ENCODE measurements around the gene TCF7L2. TPM values are rescaled to one million over a fixed set of nuclear protein-coding genes. Genes with fewer than 3 reads are reported as not detected.

TCF7L2 gene
- total RNA-seq, 2 experiments from 2014 or later = 0.60 to 0.81 TPM

DNA sequence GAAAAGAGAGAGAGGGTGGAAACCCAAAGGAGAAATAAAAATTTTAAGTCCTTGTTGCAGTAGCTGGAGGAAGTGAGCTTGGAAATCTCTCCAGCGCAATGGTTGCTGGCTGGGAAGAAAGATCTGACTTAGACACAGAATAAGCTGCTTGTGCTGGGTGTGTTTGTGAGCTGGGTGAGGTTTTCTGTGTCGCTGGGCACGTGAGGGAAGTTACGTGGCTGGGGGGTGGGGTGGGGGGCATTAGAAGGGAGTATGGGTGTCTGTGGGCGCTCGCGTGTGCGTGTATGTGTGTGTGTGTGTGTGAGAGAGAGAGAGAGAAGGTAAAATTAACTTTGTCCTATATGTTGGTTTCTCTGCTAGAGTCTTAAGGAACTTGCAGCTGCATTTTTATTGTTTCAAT, 11.6 kb downstream of the TCF7L2 start:
- Mint-ChIP-seq H3K27ac (no peak overlapping the region), H3K36me3 (ENCODE audit: low read depth) (no peaks in the 10 kb centered on the region), H3K27me3 (peaks cover 63% of the 10 kb centered on the region), H3K4me3 (no peak overlapping the region), H3K4me1 (no peaks in the 10 kb centered on the region), H3K9me3 (no peaks in the 10 kb centered on the region)
- ChIA-PET CTCF (no interaction called here), POLR2A (no interaction called here)
- DNase-seq = no peak

DNA sequence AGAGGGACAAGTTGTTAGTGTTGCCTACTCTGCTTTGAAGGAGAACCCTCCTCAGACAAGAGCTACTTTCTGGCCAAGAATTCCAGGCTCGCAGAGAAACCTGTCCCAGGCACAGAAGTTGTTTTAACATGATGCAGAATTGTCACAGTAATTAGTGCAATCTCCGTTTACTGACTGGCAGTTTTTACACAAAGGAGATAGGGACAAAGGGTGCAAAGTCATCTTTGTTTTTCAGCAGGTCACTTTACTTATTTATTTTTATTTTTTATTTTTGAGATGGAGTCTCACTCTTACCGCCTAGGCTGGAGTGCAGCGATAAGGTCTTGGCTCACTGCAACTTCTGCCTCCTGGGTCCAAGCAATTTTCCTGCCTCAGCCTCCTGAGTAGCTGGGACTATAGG, 12.3 kb downstream of the TCF7L2 start:
- Mint-ChIP-seq H3K4me3 (no peak overlapping the region), H3K27ac (no peak overlapping the region), H3K27me3 (peaks cover 64% of the 10 kb centered on the region), H3K9me3 (no peaks in the 10 kb centered on the region), H3K4me1 (no peaks in the 10 kb centered on the region), H3K36me3 (ENCODE audit: low read depth) (no peaks in the 10 kb centered on the region)
- POLR2A ChIA-PET = no interaction called here
- CTCF ChIA-PET = no interaction called here
- no peak for DNase-seq

GRCh38 chr10:112963835-112964234, 13.8 kb downstream of the TCF7L2 start:
- DNase-seq = no peak
- Mint-ChIP-seq H3K4me3 (no peak overlapping the region), H3K27ac (no peak overlapping the region), H3K27me3 (peaks cover 50% of the 10 kb centered on the region), H3K36me3 (ENCODE audit: low read depth) (no peaks in the 10 kb centered on the region), H3K9me3 (no peaks in the 10 kb centered on the region), H3K4me1 (no peaks in the 10 kb centered on the region)
- CTCF ChIA-PET = interaction anchor here (0.8 kb wide), 1 partner anchor 11 kb away, joined by 3 read pairs; no protein-coding TSS in a partner anchor
- POLR2A ChIA-PET = no interaction called here

- ChIA-PET CTCF (interaction anchor here (0.8 kb wide), 1 partner anchor 11 kb away, joined by 3 read pairs; no protein-coding TSS in a partner anchor), POLR2A (no interaction called here)
- H3K9me3 Mint-ChIP-seq = no peaks in the 10 kb centered on the region
- no peaks in the 10 kb centered on the region for H3K36me3 Mint-ChIP-seq (ENCODE audit: low read depth)
- H3K4me1 Mint-ChIP-seq = no peaks in the 10 kb centered on the region
- H3K27ac Mint-ChIP-seq = no peak overlapping the region
- peaks cover 50% of the 10 kb centered on the region for H3K27me3 Mint-ChIP-seq
- no peak overlapping the region for H3K4me3 Mint-ChIP-seq
- no peak for DNase-seq
Measured at GRCh38 chr10:112964482-112964881, 14.4 kb downstream of the TCF7L2 start.

DNA sequence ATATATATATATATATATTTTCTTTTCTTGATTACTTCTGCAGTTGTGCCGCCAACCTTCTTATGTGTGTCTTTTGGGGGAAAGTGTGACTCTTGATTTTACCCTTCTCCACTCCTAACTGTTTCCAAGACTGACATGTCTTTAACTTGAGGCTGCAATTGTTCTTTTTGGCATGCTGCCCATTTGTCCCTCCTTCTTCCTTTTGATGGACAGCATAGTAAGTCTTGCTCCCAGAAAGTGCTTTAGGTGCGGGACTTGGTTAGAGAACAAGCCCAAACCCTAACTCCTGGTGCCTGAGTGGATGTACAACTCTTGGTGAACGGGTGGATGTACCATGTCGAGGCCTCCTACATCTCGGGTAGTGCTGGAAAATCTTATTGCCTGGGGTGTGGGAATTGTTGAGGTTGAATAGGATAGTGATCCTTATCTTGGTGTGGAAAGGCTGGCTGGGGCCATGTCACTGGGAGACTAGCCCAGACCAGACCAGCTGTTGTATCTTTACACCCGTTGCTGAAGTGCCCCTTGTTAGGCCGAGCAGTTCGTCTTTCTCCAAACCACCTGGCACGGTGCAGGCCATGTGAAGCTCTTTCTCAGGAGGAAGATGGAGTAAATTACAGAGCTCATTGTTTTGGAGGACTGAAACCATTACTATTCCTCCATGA, 16.3 kb downstream of the TCF7L2 start:
- DNase-seq = no peak
- Mint-ChIP-seq H3K9me3 (no peaks in the 10 kb centered on the region), H3K27me3 (peaks cover 49% of the 10 kb centered on the region), H3K4me3 (no peak overlapping the region), H3K4me1 (no peaks in the 10 kb centered on the region), H3K27ac (no peak overlapping the region), H3K36me3 (ENCODE audit: low read depth) (no peaks in the 10 kb centered on the region)
- ChIA-PET CTCF (no interaction called here), POLR2A (no interaction called here)

GRCh38 chr10:112967200-112967599, 17.2 kb downstream of the TCF7L2 start:
- Mint-ChIP-seq H3K4me1 (no peaks in the 10 kb centered on the region), H3K4me3 (no peak overlapping the region), H3K27me3 (peaks cover 44% of the 10 kb centered on the region), H3K9me3 (no peaks in the 10 kb centered on the region), H3K27ac (no peak overlapping the region), H3K36me3 (ENCODE audit: low read depth) (no peaks in the 10 kb centered on the region)
- ChIA-PET POLR2A (no interaction called here), CTCF (interaction anchor here (0.5 kb wide), 1 partner anchor 216 kb away, joined by 3 read pairs; no protein-coding TSS in a partner anchor)
- no peak for DNase-seq

GRCh38 chr10:112969131-112969530, 19.1 kb downstream of the TCF7L2 start:
- ChIA-PET POLR2A (no interaction called here), CTCF (interaction anchor here (0.5 kb wide), 1 partner anchor 212 kb away, joined by 5 read pairs; no protein-coding TSS in a partner anchor)
- Mint-ChIP-seq H3K27me3 (peaks cover 53% of the 10 kb centered on the region), H3K9me3 (no peaks in the 10 kb centered on the region), H3K36me3 (ENCODE audit: low read depth) (no peaks in the 10 kb centered on the region), H3K27ac (no peak overlapping the region), H3K4me1 (no peaks in the 10 kb centered on the region), H3K4me3 (no peak overlapping the region)
- DNase-seq = no peak

- Mint-ChIP-seq H3K36me3 (ENCODE audit: low read depth) (no peaks in the 10 kb centered on the region), H3K27me3 (peaks cover 50% of the 10 kb centered on the region), H3K4me1 (no peaks in the 10 kb centered on the region), H3K4me3 (no peak overlapping the region), H3K27ac (no peak overlapping the region), H3K9me3 (no peaks in the 10 kb centered on the region)
- no peak for DNase-seq
- ChIA-PET POLR2A (no interaction called here), CTCF (interaction anchor here (0.5 kb wide), 1 partner anchor 212 kb away, joined by 5 read pairs; no protein-coding TSS in a partner anchor)
Measured at GRCh38 chr10:112969542-112969941, 19.5 kb downstream of the TCF7L2 start.

- Mint-ChIP-seq H3K36me3 (ENCODE audit: low read depth) (no peaks in the 10 kb centered on the region), H3K9me3 (no peaks in the 10 kb centered on the region), H3K4me3 (no peak overlapping the region), H3K27ac (no peak overlapping the region), H3K4me1 (no peaks in the 10 kb centered on the region), H3K27me3 (peaks cover 48% of the 10 kb centered on the region)
- DNase-seq = no peak
- POLR2A ChIA-PET = no interaction called here
- CTCF ChIA-PET = no interaction called here
Measured at GRCh38 chr10:112970021-112970420, 20.0 kb downstream of the TCF7L2 start.

DNA sequence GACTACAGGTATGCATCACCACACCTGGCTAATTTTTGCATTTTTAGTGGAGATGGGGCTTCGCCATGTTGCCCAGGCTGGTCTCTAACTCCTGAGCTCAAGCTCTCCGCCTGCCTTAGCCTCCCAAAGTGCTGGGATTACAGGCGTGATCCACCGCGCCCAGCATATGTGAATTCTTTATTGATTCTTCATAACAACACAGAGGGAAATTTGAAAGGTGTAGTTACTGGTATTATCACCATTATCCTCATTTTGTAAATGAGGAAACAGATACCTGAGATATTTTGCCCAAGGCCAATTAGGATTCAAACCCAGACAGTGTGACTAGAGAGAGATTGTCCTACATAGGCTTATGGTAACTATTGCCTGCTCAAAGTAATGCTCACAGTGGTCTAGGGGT, 22.6 kb downstream of the TCF7L2 start:
- ChIA-PET POLR2A (no interaction called here), CTCF (no interaction called here)
- Mint-ChIP-seq H3K27me3 (peaks cover 50% of the 10 kb centered on the region), H3K36me3 (ENCODE audit: low read depth) (no peaks in the 10 kb centered on the region), H3K27ac (no peak overlapping the region), H3K4me3 (no peak overlapping the region), H3K9me3 (no peaks in the 10 kb centered on the region), H3K4me1 (no peaks in the 10 kb centered on the region)
- DNase-seq = no peak

DNA sequence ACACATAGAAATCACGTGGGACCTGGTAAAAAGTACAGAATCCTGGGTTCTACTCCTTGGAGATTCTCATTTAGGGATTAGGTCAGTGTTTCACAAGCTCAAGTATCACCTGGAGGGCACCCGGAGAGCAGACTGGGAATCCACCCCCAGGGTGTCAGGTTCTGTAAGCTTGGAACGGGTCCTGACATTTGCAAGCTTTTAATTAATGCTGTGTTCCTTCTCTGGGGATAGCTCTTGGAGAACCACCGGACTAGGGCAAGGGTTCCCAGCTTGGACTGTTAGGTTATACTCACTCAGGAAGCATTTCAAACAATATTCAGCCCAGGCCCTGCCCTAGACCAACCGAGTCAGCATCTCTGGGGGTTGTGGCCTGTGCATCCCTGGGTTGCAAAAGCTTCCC, 23.0 kb downstream of the TCF7L2 start:
- no peaks in the 10 kb centered on the region for H3K9me3 Mint-ChIP-seq
- peaks cover 54% of the 10 kb centered on the region for H3K27me3 Mint-ChIP-seq
- POLR2A ChIA-PET = no interaction called here

GRCh38 chr10:112973805-112974204, 23.8 kb downstream of the TCF7L2 start:
- Mint-ChIP-seq H3K4me1 (no peaks in the 10 kb centered on the region), H3K9me3 (no peaks in the 10 kb centered on the region), H3K27ac (no peak overlapping the region), H3K4me3 (no peak overlapping the region), H3K36me3 (ENCODE audit: low read depth) (no peaks in the 10 kb centered on the region), H3K27me3 (peaks cover 57% of the 10 kb centered on the region)
- ChIA-PET CTCF (no interaction called here), POLR2A (no interaction called here)
- DNase-seq = no peak

More for the DNA sequence above, 23.0 kb downstream of the TCF7L2 start:
- Mint-ChIP-seq H3K4me3 (no peak overlapping the region), H3K4me1 (no peaks in the 10 kb centered on the region), H3K36me3 (ENCODE audit: low read depth) (no peaks in the 10 kb centered on the region), H3K27ac (no peak overlapping the region)
- no peak for DNase-seq
- CTCF ChIA-PET = no interaction called here

DNA sequence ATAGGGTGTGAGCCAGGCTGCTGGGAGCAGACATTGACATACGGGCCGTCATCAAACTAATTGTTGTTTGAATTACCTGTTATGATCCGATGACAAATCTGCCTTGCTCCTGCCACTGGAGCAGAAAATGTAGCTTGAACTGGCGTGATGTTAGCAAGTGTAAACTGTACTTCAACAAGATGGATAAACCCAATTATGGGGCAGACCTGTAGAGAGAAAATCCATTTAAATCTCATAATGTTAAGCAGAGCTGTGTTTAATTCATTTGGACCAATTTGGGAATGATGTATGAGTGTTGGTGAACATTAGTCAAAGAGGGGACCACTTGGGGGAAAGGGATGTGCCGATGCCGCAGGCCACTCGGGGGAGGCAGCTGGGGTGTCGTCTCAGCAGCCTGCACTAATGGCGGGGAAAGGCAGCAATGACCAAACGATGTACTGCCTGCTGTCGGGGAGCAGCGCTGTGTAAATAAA, 27.4 kb downstream of the TCF7L2 start:
- Mint-ChIP-seq H3K9me3 (no peaks in the 10 kb centered on the region), H3K27ac (no peak overlapping the region), H3K36me3 (ENCODE audit: low read depth) (no peaks in the 10 kb centered on the region), H3K27me3 (peaks cover 60% of the 10 kb centered on the region), H3K4me1 (peaks cover 7% of the 10 kb centered on the region), H3K4me3 (no peak overlapping the region)
- ChIA-PET POLR2A (no interaction called here), CTCF (no interaction called here)
- no peak for DNase-seq

- Mint-ChIP-seq H3K4me3 (no peak overlapping the region), H3K27me3 (peaks cover 63% of the 10 kb centered on the region), H3K4me1 (peaks cover 7% of the 10 kb centered on the region), H3K27ac (no peak overlapping the region), H3K9me3 (no peaks in the 10 kb centered on the region), H3K36me3 (ENCODE audit: low read depth) (no peaks in the 10 kb centered on the region)
- POLR2A ChIA-PET = no interaction called here
- CTCF ChIA-PET = no interaction called here
- no peak for DNase-seq
Measured at GRCh38 chr10:112979927-112980326, 29.9 kb downstream of the TCF7L2 start.

All from activated CD4-positive, alpha-beta T cell treated with anti-CD3 and anti-CD28 coated beads, Interleukin-2, amount 10 ng/mL, durations not matched to agents 7 days and 5 days (primary cell).